OCI-LY1 (cell line): ENCODE measurements around the gene WNT11.

Source experiments
- EZH2 ChIP-seq: fragments of 200-600 bp; sonication (generic), shearing (Covaris generic); IDR thresholded peaks from 2 replicates; pipeline ENCODE4 v1.8.0; 2017; ENCODE audit warnings: borderline replicate concordance, mixed run types, mild to moderate bottlenecking, antibody characterized with exemption, low read length, moderate library complexity, mixed read lengths
- TF ChIP-seq, protein P1 (sequence below): fragments of 200-600 bp; sonication (generic), shearing (Covaris generic); IDR thresholded peaks from 2 replicates; pipeline ENCODE4 v1.5.1; 2017; ENCODE audit warnings: mild to moderate bottlenecking, antibody characterized with exemption, low read length, moderate library complexity, mixed read lengths

DNA sequence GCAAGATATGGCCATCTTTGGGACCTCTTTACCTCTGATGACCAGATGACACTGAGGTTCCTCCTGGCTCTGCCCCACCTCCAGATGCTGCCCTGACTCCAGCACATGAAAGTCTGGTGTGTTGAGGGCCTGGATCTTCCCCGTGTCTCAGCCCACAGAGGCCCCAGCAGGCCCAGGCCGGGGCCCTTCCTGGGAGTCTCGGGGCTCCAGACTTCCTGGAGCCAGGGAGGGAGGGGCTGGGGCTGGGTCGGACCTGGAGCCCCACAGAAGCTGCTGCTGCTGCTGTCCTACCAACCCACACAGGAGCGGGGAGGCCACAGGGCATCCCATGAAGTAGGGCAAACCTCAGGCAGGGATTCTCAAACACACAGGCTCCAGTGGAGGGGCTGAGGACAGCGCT lies 32.2 kb upstream of the WNT11 start:
- TF ChIP-seq, protein P1, sequence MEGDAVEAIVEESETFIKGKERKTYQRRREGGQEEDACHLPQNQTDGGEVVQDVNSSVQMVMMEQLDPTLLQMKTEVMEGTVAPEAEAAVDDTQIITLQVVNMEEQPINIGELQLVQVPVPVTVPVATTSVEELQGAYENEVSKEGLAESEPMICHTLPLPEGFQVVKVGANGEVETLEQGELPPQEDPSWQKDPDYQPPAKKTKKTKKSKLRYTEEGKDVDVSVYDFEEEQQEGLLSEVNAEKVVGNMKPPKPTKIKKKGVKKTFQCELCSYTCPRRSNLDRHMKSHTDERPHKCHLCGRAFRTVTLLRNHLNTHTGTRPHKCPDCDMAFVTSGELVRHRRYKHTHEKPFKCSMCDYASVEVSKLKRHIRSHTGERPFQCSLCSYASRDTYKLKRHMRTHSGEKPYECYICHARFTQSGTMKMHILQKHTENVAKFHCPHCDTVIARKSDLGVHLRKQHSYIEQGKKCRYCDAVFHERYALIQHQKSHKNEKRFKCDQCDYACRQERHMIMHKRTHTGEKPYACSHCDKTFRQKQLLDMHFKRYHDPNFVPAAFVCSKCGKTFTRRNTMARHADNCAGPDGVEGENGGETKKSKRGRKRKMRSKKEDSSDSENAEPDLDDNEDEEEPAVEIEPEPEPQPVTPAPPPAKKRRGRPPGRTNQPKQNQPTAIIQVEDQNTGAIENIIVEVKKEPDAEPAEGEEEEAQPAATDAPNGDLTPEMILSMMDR = no peak
- no peak for TF ChIP-seq EZH2
